Activated CD4-positive, alpha-beta T cell treated with anti-CD3 and anti-CD28 coated beads, Interleukin-2, Interleukin-6, amounts not matched to agents 100 ng/mL and 50 ng/mL, durations not matched to agents 16 hours and 8 hours (primary cell): Measurements from ENCODE around the gene TM4SF4.

Source experiments
- DNase-seq: peaks from one replicate; pipeline ENCODE4 v3.0.0-alpha.2; 2020

TM4SF4 gene

DNA sequence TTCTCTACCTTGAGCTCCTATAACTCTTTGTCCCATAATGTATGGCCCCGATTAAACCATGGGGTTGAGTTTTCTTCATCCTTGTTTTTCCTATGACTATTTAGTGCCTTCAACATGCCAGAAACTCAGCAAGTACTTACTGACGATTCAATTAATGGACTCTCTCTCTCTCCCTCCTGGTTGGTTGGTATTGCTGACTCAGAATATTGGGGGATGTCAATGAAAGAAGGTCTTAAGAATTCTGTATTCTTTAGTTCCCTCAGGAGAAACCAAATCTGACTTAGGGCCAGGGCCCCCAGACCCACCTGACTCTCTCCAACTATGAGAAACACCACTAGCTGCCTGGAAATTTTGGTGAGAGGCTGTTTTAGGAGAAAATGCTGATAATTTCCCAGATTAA is 40.8 kb downstream of the TM4SF4 start:
- DNase-seq: no peak

- no peak for DNase-seq
Measured at GRCh38 chr3:149516920-149517319, 42.4 kb downstream of the TM4SF4 start.

- no peak for DNase-seq
Measured at GRCh38 chr3:149519912-149520311, 45.4 kb downstream of the TM4SF4 start.

GRCh38 chr3:149523512-149524299 is 49.2 kb downstream of the TM4SF4 start:
- DNase-seq: no peak

GRCh38 chr3:149527531-149528339 is 53.2 kb downstream of the TM4SF4 start:
- no peak for DNase-seq

GRCh38 chr3:149528340-149528650 is 53.8 kb downstream of the TM4SF4 start:
- DNase-seq: no peak

GRCh38 chr3:149529099-149529498 is 54.6 kb downstream of the TM4SF4 start:
- no peak for DNase-seq

GRCh38 chr3:149532489-149533180 is 58.1 kb downstream of the TM4SF4 start:
- no peak for DNase-seq

GRCh38 chr3:149534082-149534481 is 59.6 kb downstream of the TM4SF4 start:
- DNase-seq: no peak

DNA sequence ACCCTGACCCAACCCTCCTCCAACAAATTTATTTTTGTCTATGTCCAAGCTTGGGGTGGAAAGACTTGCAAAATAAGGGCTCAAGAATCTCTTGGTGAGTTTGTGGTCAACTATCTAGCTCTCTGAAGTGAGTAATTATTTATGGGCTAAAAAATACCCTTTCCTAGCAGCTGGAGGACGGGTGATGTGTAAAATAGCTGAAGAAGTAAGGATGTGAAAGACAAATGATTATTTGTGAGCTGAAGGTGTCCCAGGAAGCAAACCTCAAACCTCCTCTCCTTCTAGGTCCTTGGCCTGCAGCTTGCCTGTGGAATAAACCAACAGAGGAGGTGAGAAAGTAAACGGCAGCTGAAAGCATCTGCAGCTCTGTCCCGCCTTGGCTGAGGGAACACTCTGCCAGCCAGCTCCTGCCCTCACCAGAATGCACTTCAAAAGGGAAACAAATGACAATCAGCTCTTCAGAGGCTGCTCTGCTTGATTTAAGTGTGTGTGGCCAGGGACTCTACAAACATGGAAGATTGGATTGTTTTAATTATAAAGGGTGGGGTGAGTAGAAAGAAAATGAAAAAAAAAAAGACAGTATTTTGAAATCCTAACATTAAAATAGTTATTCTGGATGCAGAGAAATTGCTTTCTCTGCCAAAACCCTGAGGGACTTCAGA is 60.3 kb downstream of the TM4SF4 start:
- no peak for DNase-seq

- no peak for DNase-seq
Measured at GRCh38 chr3:149535333-149535685, 60.8 kb downstream of the TM4SF4 start.

GRCh38 chr3:149536429-149536828 is 61.9 kb downstream of the TM4SF4 start:
- no peak for DNase-seq

DNA sequence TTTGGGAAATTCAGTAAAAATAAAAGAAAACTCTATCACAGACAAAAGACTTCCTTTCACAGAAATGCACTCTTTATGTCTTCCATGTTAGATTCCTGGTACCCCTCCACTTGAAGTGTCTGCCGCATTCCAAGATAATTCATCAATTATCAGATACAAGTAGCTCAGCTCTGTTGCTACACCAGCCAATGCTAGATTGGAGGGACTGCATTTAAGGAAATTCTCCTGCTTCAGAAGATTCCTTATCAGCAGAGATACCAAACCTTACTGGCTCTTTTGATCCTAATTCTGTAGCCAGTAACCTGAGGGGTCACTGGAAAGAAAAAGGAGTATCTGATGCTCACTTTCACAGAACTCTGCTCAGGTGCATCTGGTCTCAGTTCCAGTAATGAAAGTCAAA is 63.9 kb downstream of the TM4SF4 start:
- no peak for DNase-seq

DNA sequence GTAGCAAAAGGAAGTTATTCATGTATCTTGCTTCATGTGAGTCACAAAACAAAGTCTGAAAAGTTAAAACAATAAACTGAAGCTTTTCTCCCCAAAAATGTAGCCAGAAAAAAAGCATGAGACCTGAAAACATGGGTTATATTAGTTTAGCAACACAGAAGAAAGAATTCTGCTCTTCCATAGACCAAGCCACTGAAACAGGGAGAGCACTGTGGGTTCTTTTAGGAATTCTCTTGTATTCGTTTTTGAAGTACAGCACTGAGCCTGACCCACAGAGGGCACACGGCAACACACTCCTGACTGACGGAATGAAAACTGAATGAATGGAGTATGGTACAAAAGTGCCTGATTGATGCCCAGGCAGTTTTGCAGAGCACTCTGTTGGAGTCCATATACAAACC is 66.6 kb downstream of the TM4SF4 start:
- DNase-seq: no peak

DNA sequence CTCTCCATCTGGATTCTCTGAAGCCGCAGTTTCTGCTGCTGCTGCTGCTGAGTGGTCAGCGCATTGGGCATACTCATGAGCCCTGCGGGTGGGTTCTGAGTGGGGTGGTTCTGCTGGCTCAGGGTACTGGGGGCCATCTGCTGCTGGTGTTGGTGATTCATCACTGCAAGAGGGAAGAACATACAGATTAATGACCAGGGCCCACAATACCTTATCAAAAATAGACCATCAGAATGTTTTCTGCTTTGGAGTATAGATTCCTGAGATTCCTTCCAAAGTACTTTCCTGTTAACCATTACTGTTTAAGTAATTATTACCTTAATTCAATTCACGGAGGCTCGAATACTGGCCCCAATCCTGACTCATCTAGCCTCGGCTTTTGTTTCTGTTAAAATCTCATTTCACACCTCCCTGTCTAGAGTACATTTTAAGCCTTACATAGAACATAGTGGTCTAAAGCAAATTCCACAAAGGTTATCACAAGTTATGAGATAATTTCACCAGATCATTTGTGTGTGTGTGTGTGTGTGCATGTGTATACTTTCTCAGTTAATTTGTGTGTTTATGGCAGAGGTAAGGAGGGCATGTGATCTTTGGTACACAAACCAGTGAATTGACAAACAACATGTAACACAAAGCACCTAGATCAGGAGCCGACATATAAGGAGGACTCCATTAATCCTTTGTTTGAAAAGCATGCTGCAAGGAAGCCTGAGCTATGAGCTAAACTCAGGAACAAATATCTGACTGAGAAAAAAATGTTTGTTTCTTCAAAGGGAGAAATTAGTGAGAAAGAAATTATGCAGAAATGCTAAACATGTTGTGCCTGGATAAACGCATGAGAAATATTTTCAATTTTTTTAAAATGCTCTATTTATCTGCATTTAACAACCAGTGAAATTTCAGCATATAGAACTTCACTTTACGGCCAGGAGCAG is 68.1 kb downstream of the TM4SF4 start:
- DNase-seq: no peak

DNA sequence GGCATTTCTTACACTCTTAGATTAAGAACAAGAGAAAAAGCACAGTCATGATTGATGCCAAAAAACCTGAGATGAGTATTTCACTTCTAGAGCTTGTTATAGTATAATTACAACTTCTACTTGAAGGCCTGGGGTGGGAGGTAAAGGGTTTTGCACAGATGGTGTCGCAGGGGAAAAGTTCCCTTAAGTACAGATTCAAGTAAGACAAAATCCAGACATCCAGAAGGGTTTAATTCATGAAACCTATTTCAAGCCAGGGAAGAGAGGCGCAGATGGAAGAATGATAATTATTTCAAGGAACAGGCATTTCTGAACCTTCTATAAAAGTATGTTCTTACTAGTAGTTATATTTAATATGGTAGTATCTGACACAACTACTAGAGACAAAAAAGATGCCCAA is 70.6 kb downstream of the TM4SF4 start:
- no peak for DNase-seq

DNA sequence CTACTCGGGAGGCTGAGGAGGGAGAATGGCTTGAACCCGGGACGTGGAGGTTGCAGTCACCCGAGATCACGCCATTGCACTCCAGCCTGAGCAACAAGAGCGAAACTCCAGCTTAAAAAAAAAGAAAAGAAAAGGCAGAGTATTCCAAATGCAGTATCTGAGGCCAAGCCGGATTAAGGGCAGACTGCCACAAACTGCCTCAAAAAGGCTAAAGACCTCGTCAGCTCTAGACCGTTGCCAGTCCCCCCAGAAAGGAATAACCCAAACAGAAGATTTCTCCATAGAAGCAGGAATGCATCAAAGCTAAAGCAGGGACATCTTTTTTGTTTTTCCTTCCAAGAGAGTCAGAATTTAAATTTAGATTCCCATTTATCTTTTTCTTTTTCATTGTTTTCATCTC is 72.9 kb downstream of the TM4SF4 start:
- no peak for DNase-seq

DNA sequence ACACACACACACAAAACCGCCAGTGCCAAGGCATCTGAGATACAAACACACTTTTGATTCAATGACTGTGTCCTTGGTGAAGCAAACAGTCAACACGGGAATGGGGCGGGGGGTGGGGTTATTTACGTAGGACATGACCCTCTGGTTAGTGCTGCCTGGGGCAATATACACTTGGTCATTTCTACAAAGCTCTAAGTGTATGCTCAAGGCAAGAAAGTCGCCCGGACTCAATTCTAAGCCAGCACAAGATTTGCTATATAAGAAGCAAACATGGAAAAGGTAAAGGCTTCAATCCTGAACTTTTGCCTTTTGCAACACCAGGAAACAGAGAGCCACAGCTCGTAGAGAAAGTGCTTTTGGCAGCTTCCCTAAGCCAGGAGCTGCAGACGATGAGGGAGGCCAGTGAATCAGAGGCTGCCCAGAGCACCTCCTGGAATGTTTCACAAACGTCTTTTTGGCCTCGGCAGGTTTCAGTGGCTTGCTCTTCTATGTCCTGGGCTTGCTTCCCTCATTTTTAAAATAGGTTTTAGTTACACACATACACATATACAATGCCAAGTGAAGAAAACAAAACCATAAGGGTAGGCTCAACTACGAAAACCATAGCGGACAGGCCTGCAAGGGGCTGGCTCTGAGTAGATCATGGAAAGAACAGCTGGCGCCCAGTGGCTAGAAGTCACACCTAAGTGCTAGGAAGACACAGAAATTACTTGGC is 73.6 kb downstream of the TM4SF4 start:
- no peak for DNase-seq

- no peak for DNase-seq
Measured at GRCh38 chr3:149548669-149549065, 74.2 kb downstream of the TM4SF4 start.

DNA sequence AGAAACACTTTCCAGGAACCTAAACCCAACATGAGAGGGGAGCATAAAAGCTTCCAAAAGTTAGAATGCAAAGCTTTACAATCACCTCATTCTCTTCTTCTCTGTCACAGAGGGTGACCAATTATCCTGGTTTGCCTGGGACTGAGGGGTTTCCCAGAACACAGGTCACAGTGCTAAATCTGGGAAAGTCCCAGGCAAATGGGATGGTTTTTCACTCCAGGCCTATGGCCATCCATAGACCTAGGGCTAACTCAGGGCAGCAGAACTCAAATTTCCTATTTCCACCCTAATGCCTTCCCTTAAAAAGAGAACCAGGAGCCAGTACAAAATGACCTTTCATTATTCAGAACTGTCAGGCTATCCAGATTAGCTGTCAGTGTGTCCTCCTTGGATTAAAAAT is 77.0 kb downstream of the TM4SF4 start:
- DNase-seq: no peak

GRCh38 chr3:149552700-149553099 is 78.2 kb downstream of the TM4SF4 start:
- DNase-seq: no peak
